Breast epithelium (tissue), 4 donors: ENCODE data around the gene PRDM16. TPM values are rescaled to one million over a fixed set of nuclear protein-coding genes. Genes with fewer than 3 reads are reported as not detected.

Experiments used
- DNase-seq, 2 donors: peaks; one replicate each; pipeline ENCODE4 v3.0.0-alpha.2; 2019; ENCODE audit warnings: low spot score in 2 of 2
- H3K27ac ChIP-seq, 2 donors: fragments of 200-600 bp; sonication (generic) in 1 of 2; one replicate each; pipeline ENCODE4 v1.5.1; 2016 to 2019; ENCODE audit warnings: mild to moderate bottlenecking in 1 of 2
- H3K27me3 ChIP-seq, 2 donors: fragments of 200-600 bp; sonication (generic) in 1 of 2; one replicate each; pipeline versions ENCODE4 v1.5.1 to v1.6.0; 2017 to 2019; ENCODE audit warnings: control low read depth in 1 of 2, mild to moderate bottlenecking in 1 of 2
- H3K36me3 ChIP-seq: fragments of 200-600 bp; one replicate; pipeline ENCODE4 v1.5.1; 2019
- H3K4me1 ChIP-seq, 2 donors: fragments of 200-600 bp; sonication (generic); one replicate each; pipeline ENCODE4 v1.5.1; 2016 to 2019; ENCODE audit warnings: control low read depth in 1 of 2
- H3K4me3 ChIP-seq, 3 donors: fragments of 200-600 bp; sonication (generic); 1 replicate in 2 of 3; 2 replicates in 1 of 3; pipeline ENCODE4 v1.5.1; 2016 to 2019; ENCODE audit warnings: mild to moderate bottlenecking in 3 of 3, moderate library complexity in 2 of 3
- H3K9me3 ChIP-seq, 2 donors: fragments of 200-600 bp; sonication (generic) in 1 of 2; one replicate each; pipeline ENCODE4 v1.5.1; 2016 to 2019; ENCODE audit warnings: control low read depth in 1 of 2
- POLR2A ChIP-seq: fragments of 450-650 bp; IDR thresholded peaks from one replicate; pipeline ENCODE4 v1.6.1; 2016; ENCODE audit warnings: antibody characterized with exemption, mild to moderate bottlenecking, moderate library complexity
- POLR2AphosphoS5 ChIP-seq, 3 donors: sonication (generic); formaldehyde crosslinking; IDR thresholded peaks; one replicate each; pipeline ENCODE4 v1.6.1; 2017; ENCODE audit warnings: antibody characterized with exemption in 3 of 3
- intact Hi-C: fragments of 100-400 bp; cut with DNase I; formaldehyde crosslinking; loops from one replicate; pipeline ENCODE4 v1.15.1; 2023; ENCODE audit warnings: low total_unique reads
- total RNA-seq, 3 donors: library from RNA; depleted of rRNA; stranded (reverse); fragments of >200 nt; gene quantifications; one replicate each; pipeline ENCODE4 v1.1.0, GENCODE V29; 2016
- TF ChIP-seq, protein P1 (sequence below), 3 donors: fragments of 450-650 bp; IDR thresholded peaks; one replicate each; pipeline ENCODE4 v1.5.1; 2016 to 2017; ENCODE audit warnings: antibody characterized with exemption in 3 of 3, mild to moderate bottlenecking in 3 of 3, moderate library complexity in 3 of 3

The PRDM16 gene
- total RNA-seq, 3 donors from 2014 or later = 0.48 to 3.8 (median 3.6) TPM

DNA sequence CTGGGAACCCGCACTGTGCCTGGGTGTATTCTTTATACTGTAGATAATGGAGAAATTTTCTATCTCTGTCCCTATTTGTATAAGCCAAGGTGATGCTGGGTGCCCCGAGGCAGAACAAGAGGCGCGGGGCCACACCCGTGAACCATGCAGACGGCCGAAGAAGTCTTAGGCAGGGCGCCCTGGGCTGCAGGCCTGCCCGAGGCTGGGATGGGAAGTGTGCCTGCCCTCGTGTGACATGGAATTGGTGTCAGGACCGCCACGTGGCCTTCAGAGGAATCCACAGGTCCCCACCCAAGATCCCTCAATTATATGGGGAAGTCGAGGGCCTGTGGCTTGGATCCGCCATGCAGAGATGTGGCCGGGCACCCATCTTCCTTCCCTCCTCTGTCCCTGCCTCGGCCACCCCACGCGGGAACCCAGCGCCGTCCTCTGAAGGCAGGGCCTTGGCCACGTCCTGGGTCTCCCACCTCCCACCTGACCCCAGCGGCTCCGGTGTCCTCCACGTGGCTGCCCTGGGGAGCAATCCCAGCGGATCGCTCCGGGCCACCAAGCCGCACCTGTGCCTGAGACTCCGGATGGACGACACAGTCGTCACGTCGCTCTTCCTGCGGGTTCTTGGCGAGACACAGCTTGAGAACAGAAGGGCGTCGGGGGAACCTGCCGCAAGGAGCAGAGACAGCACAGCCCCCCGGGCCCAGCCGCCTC lies 365.6 kb downstream of the PRDM16 start:
- no peak for DNase-seq
- peaks cover 0 to 53% of the 10 kb centered on the region in 2 donors for H3K27me3 ChIP-seq
- no peaks in the 10 kb centered on the region for H3K4me1 ChIP-seq
- no peaks in the 10 kb centered on the region for H3K9me3 ChIP-seq
- intact Hi-C loops = no loop called here
- TF ChIP-seq, protein P1, sequence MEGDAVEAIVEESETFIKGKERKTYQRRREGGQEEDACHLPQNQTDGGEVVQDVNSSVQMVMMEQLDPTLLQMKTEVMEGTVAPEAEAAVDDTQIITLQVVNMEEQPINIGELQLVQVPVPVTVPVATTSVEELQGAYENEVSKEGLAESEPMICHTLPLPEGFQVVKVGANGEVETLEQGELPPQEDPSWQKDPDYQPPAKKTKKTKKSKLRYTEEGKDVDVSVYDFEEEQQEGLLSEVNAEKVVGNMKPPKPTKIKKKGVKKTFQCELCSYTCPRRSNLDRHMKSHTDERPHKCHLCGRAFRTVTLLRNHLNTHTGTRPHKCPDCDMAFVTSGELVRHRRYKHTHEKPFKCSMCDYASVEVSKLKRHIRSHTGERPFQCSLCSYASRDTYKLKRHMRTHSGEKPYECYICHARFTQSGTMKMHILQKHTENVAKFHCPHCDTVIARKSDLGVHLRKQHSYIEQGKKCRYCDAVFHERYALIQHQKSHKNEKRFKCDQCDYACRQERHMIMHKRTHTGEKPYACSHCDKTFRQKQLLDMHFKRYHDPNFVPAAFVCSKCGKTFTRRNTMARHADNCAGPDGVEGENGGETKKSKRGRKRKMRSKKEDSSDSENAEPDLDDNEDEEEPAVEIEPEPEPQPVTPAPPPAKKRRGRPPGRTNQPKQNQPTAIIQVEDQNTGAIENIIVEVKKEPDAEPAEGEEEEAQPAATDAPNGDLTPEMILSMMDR (IDR thresholded peaks at IDR 0.05) = no peak
- TF ChIP-seq POLR2AphosphoS5 (IDR thresholded peaks at IDR 0.05) (no peak), POLR2A (no peak)
- no peak overlapping the region for H3K27ac ChIP-seq
- no peak overlapping the region for H3K4me3 ChIP-seq
- H3K36me3 ChIP-seq = no peaks in the 10 kb centered on the region

DNA sequence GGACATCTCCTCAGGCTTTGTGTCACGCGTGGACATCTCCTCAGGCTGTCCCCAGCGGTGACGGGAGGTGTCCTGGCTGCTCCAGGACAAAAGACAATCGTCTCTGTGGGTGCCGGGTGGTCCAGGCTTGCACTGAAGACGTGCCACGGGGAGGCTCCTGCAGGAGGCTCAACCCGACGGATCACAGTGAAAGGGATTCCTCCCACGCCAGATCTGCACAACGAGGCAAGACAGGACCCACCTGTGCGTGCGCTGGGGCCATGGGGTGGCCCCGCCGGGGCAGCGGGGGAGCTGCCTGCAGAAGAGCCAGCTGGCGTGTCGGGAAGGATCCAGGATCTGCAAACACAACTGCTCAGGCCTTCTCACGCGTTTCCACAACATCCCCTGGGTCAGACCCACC lies 366.7 kb downstream of the PRDM16 start:
- no peak for TF ChIP-seq POLR2AphosphoS5 (IDR thresholded peaks at IDR 0.05)
- no peak for TF ChIP-seq POLR2A
- TF ChIP-seq, protein P1 (IDR thresholded peaks at IDR 0.05) = no peak
- no peaks in the 10 kb centered on the region for H3K9me3 ChIP-seq
- DNase-seq = no peak
- H3K27me3 ChIP-seq = peaks cover 0 to 65% of the 10 kb centered on the region in 2 donors
- H3K27ac ChIP-seq = no peak overlapping the region
- no peaks in the 10 kb centered on the region for H3K36me3 ChIP-seq
- H3K4me1 ChIP-seq = no peaks in the 10 kb centered on the region
- intact Hi-C loops = no loop called here
- no peak overlapping the region for H3K4me3 ChIP-seq

DNA sequence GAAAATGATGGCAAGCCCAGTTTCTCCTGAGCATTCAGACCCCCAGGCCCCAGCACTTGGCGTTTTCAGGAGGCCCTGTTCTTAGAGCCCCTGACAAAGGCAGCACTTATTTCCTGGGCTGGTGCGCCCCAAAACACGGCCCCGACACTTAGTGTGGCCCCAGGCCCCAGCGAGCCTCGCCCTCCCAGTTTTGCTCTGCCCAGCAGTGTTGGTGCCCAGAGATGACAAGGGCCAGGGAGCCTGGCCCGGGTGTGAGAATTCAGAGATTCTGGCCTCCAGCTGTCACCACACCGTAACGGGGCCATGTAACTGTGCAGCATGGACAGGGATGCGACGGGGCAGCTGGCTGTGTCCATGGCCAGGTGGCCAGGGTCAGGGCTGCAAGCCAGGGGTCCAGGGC lies 367.4 kb downstream of the PRDM16 start:
- no peak overlapping the region for H3K27ac ChIP-seq
- intact Hi-C loops = no loop called here
- TF ChIP-seq, protein P1 (IDR thresholded peaks at IDR 0.05) = no peak
- TF ChIP-seq POLR2AphosphoS5 (IDR thresholded peaks at IDR 0.05) (no peak), POLR2A (no peak)
- no peaks in the 10 kb centered on the region for H3K4me1 ChIP-seq
- H3K4me3 ChIP-seq = no peak overlapping the region
- peaks cover 0 to 65% of the 10 kb centered on the region in 2 donors for H3K27me3 ChIP-seq
- DNase-seq = no peak
- no peaks in the 10 kb centered on the region for H3K36me3 ChIP-seq
- no peaks in the 10 kb centered on the region for H3K9me3 ChIP-seq

DNA sequence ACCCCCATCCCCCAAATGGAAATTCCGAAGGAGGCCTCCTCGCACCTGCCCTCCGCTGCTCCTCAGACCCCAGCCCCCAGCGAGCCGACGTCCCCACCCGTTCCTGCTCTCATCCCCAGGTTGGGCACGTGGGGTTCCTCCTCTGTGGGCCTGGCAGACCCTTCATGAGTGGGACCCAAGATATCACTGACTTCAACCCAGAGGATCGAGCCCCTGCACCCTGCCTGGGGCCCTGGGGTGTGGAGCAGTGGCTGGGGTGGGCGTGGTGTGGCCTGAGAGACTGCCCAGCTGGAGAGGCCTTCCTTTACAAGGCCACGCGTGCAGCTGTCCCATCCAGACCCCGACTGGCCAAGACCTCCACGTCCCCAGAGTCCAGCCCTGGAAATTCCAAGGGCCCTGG lies 367.9 kb downstream of the PRDM16 start:
- H3K27me3 ChIP-seq = peaks cover 0 to 66% of the 10 kb centered on the region in 2 donors

DNA sequence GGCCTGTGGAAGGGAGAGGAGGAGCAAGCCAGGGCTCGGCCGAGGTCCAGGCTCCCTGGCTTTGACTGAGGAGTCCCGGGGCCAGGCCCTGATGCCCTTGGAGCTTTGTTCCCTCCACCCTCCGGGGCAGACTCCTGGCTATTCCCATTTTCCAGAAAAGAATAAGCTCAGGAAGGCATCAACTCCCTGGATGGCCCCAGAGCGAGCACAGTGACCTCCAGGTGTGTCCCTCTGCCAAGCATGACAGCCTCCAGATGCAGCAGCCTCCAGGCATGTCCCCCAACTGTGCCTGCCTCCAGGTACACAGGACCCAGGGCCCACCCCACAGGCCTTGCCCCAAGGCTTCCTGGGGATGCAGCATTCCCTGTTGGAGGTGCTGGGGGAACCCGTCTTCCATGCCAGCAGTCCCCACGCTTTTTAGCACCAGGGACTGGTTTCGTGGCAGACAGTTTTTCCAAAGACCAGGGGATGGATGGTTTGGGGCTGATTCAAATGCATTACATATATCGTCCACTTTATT lies 369.7 kb downstream of the PRDM16 start:
- no peaks in the 10 kb centered on the region for H3K9me3 ChIP-seq
- H3K36me3 ChIP-seq = no peaks in the 10 kb centered on the region
- H3K4me3 ChIP-seq = no peak overlapping the region
- DNase-seq = no peak
- peaks cover 0 to 66% of the 10 kb centered on the region in 2 donors for H3K27me3 ChIP-seq
- TF ChIP-seq POLR2AphosphoS5 (IDR thresholded peaks at IDR 0.05) = no peak
- TF ChIP-seq, protein P1 (IDR thresholded peaks at IDR 0.05) = no peak
- TF ChIP-seq POLR2A = no peak
- intact Hi-C loops = no loop called here
- no peaks in the 10 kb centered on the region for H3K4me1 ChIP-seq
- no peak overlapping the region for H3K27ac ChIP-seq

More for the DNA sequence above, 367.9 kb downstream of the PRDM16 start:
- TF ChIP-seq, protein P1 (IDR thresholded peaks at IDR 0.05) = no peak
- no peak for TF ChIP-seq POLR2AphosphoS5 (IDR thresholded peaks at IDR 0.05)
- no peak for TF ChIP-seq POLR2A
- Histone ChIP-seq H3K4me3 (no peak overlapping the region), H3K4me1 (no peaks in the 10 kb centered on the region), H3K36me3 (no peaks in the 10 kb centered on the region), H3K27ac (no peak overlapping the region), H3K9me3 (no peaks in the 10 kb centered on the region)
- no peak for DNase-seq
- intact Hi-C loops = no loop called here
